H9 (cell line): Measurements from ENCODE around the gene SURF2. TPM values are rescaled to one million over a fixed set of nuclear protein-coding genes. Genes with fewer than 3 reads are reported as not detected.

Experiments
- DNase-seq: peaks from one replicate; pipeline ENCODE4 v3.0.0-alpha.2; 2017
- H2AFZ ChIP-seq: one replicate; pipeline ENCODE4 v1.6.1; 2013; ENCODE audit warnings: mild to moderate bottlenecking, low read length, control low read depth, moderate library complexity
- H2AK5ac ChIP-seq: 2 replicates; pipeline ENCODE4 v1.6.1; 2013; ENCODE audit warnings: low read length, control low read depth, mixed read lengths; ENCODE audit not compliant: insufficient read length
- H2BK120ac ChIP-seq: one replicate; pipeline ENCODE4 v1.6.1; 2013; ENCODE audit warnings: low read depth, mild to moderate bottlenecking, low read length, control low read depth, inconsistent platforms; ENCODE audit not compliant: poor library complexity, severe bottlenecking
- H2BK12ac ChIP-seq: 2 replicates; pipeline ENCODE4 v1.6.1; 2013; ENCODE audit warnings: low read length, control low read depth, mixed read lengths, low read depth; ENCODE audit not compliant: insufficient read length
- H2BK15ac ChIP-seq: 2 replicates; pipeline ENCODE4 v1.6.1; 2013; ENCODE audit warnings: low read depth, low read length, control low read depth
- H2BK20ac ChIP-seq: one replicate; pipeline ENCODE4 v1.6.1; 2013; ENCODE audit warnings: low read depth, mild to moderate bottlenecking, low read length, control low read depth, inconsistent platforms; ENCODE audit not compliant: poor library complexity, severe bottlenecking
- H2BK5ac ChIP-seq: 2 replicates; pipeline ENCODE4 v1.6.1; 2013; ENCODE audit warnings: low read length, control low read depth, mixed read lengths; ENCODE audit not compliant: insufficient read length
- H3K14ac ChIP-seq: 2 replicates; pipeline ENCODE4 v1.6.1; 2013; ENCODE audit warnings: low read length, control low read depth; ENCODE audit not compliant: insufficient read depth
- H3K18ac ChIP-seq: 2 replicates; pipeline ENCODE4 v1.6.1; 2013; ENCODE audit warnings: low read depth, mild to moderate bottlenecking, mixed read lengths, low read length, control low read depth; ENCODE audit not compliant: insufficient read length
- H3K23ac ChIP-seq: 2 replicates; pipeline ENCODE4 v1.6.1; 2013; ENCODE audit warnings: low read length, control low read depth, mixed read lengths, low read depth; ENCODE audit not compliant: insufficient read length
- H3K23me2 ChIP-seq: 2 replicates; pipeline ENCODE4 v1.6.1; 2013; ENCODE audit warnings: low read depth, mild to moderate bottlenecking, mixed read lengths, low read length, control low read depth; ENCODE audit not compliant: insufficient read length, poor library complexity, severe bottlenecking
- H3K27ac ChIP-seq: 2 replicates; pipeline ENCODE4 v1.5.1; 2013; ENCODE audit warnings: low read length, control low read depth, mixed read lengths, low read depth; ENCODE audit not compliant: insufficient read length
- H3K27me3 ChIP-seq: 2 replicates; pipeline ENCODE4 v1.6.1; 2013; ENCODE audit warnings: low read length, control low read depth, inconsistent platforms; ENCODE audit not compliant: insufficient read depth
- H3K4ac ChIP-seq: 2 replicates; pipeline ENCODE4 v1.6.1; 2013; ENCODE audit warnings: low read depth, mild to moderate bottlenecking, control low read depth, inconsistent platforms, low read length, moderate library complexity
- H3K4me1 ChIP-seq: 2 replicates; pipeline ENCODE4 v1.6.1; 2013; ENCODE audit warnings: low read length, control low read depth, inconsistent platforms; ENCODE audit not compliant: insufficient read depth
- H3K4me2 ChIP-seq: 2 replicates; pipeline ENCODE4 v1.6.1; 2013; ENCODE audit warnings: low read length, control low read depth, mixed read lengths; ENCODE audit not compliant: insufficient read length, insufficient read depth
- H3K56ac ChIP-seq: 2 replicates; pipeline ENCODE4 v1.6.1; 2013; ENCODE audit warnings: low read depth, mild to moderate bottlenecking, mixed read lengths, low read length, control low read depth; ENCODE audit not compliant: insufficient read length
- H3K79me1 ChIP-seq: 2 replicates; pipeline ENCODE4 v1.6.1; 2013; ENCODE audit warnings: low read depth, mild to moderate bottlenecking, moderate library complexity, low read length, control low read depth, inconsistent platforms; ENCODE audit not compliant: insufficient read depth, poor library complexity, severe bottlenecking
- H3K79me2 ChIP-seq: 2 replicates; pipeline ENCODE4 v1.6.1; 2013; ENCODE audit warnings: low read length, control low read depth, inconsistent platforms; ENCODE audit not compliant: insufficient read depth
- H3K9ac ChIP-seq: 2 replicates; pipeline ENCODE4 v1.6.1; 2013; ENCODE audit warnings: low read length, control low read depth, mixed read lengths; ENCODE audit not compliant: insufficient read length; ENCODE audit errors: extremely low read depth
- H3K9me3 ChIP-seq: one replicate; pipeline ENCODE4 v1.6.1; 2013; ENCODE audit warnings: low read depth, low read length, inconsistent platforms; ENCODE audit not compliant: control insufficient read depth
- H3T11ph ChIP-seq: one replicate; pipeline ENCODE4 v1.6.1; 2013; ENCODE audit warnings: mild to moderate bottlenecking, low read length, control low read depth, inconsistent platforms
- H4K20me1 ChIP-seq: one replicate; pipeline ENCODE4 v1.6.1; 2013; ENCODE audit not compliant: control insufficient read depth, insufficient read length, insufficient read depth
- H4K5ac ChIP-seq: 2 replicates; pipeline ENCODE4 v1.6.1; 2013; ENCODE audit warnings: low read depth, mild to moderate bottlenecking, mixed read lengths, low read length, control low read depth; ENCODE audit not compliant: insufficient read length
- H4K8ac ChIP-seq: replicated peaks from 2 replicates; pipeline ENCODE4 v1.6.1; 2013; ENCODE audit warnings: low read length, control low read depth, mixed read lengths, low read depth; ENCODE audit not compliant: insufficient read length
- H4K91ac ChIP-seq: 2 replicates; pipeline ENCODE4 v1.6.1; 2013; ENCODE audit warnings: low read depth, mild to moderate bottlenecking, moderate library complexity, mixed read lengths, low read length, control low read depth; ENCODE audit not compliant: insufficient read length
- H3K27ac Mint-ChIP-seq, 3 experiments: 2 replicates in 2 of 3; 3 replicates in 1 of 3; pipeline ENCODE4 v1.8.0; 2020 to 2021; ENCODE audit warnings: mixed read lengths in 3 of 3, mild to moderate bottlenecking in 1 of 3, moderate library complexity in 1 of 3
- H3K27me3 Mint-ChIP-seq: 2 replicates; pipeline ENCODE4 v1.8.0; 2021; ENCODE audit warnings: low read depth, mild to moderate bottlenecking, moderate library complexity, mixed read lengths
- H3K36me3 Mint-ChIP-seq, 3 experiments: 2 replicates in 2 of 3; 3 replicates in 1 of 3; pipeline ENCODE4 v1.8.0; 2020 to 2021; ENCODE audit warnings: low read depth in 3 of 3, mixed read lengths in 3 of 3; ENCODE audit not compliant: insufficient read depth in 1 of 3
- H3K4me1 Mint-ChIP-seq, 2 experiments: 2 replicates each; pipeline ENCODE4 v1.8.0; 2020; ENCODE audit warnings: mixed read lengths in 2 of 2
- H3K4me3 Mint-ChIP-seq, 2 experiments: 2 replicates in 1 of 2; 3 replicates in 1 of 2; pipeline ENCODE4 v1.8.0; 2020 to 2021; ENCODE audit warnings: mild to moderate bottlenecking in 2 of 2, mixed read lengths in 2 of 2, moderate library complexity in 1 of 2
- H3K9me3 Mint-ChIP-seq, 2 experiments: 2 replicates in 1 of 2; 3 replicates in 1 of 2; pipeline ENCODE4 v1.8.0; 2020; ENCODE audit warnings: mild to moderate bottlenecking in 2 of 2, mixed read lengths in 2 of 2, moderate library complexity in 1 of 2
- CTCF ChIP-seq: fragments of 200-600 bp; sonication (generic); conservative IDR thresholded peaks from 3 replicates; pipeline ENCODE4 v1.8.0; 2021; ENCODE audit warnings: antibody characterized with exemption, mild to moderate bottlenecking
- WGBS: extraction: QIAGEN DNeasy Blood & Tissue Kit; methylation state at CpG from one replicate; pipeline ENCODE4 v1.1.7; 2013; ENCODE audit warnings: missing lambda C conversion rate, low lambda C conversion rate, mixed read lengths; ENCODE audit not compliant: insufficient read length; ENCODE audit errors: extremely low coverage; 5-methylcytosine and 5-hydroxymethylcytosine counted together
- total RNA-seq: library from RNA; stranded (reverse); gene quantifications from 2 replicates; pipeline ENCODE4 v1.2.1, GENCODE V29; 2021

The SURF2 gene
- total RNA-seq, 1 experiment from 2014 or later, result 44.4 TPM

- Histone ChIP-seq H3K4me2 (no peak overlapping the region), H2AFZ (no peak overlapping the region), H2AK5ac (no peak overlapping the region), H3K9me3 (no peaks in the 10 kb centered on the region), H3K23ac (no peak overlapping the region), H2BK120ac (no peak overlapping the region), H3K23me2 (peaks cover 3% of the 10 kb centered on the region), H3K9ac (no peak overlapping the region), H4K20me1 (no peaks in the 10 kb centered on the region), H4K91ac (no peak overlapping the region), H2BK20ac (no peak overlapping the region), H4K8ac (no peak overlapping the region), H3K79me1 (peaks cover 34% of the 10 kb centered on the region), H3T11ph (no peak overlapping the region), H3K18ac (no peak overlapping the region), H3K27ac (no peak overlapping the region), H3K4me1 (no peaks in the 10 kb centered on the region), H3K14ac (no peak overlapping the region), H3K27me3 (no peaks in the 10 kb centered on the region), H2BK15ac (no peak overlapping the region), H3K79me2 (peaks cover 59% of the 10 kb centered on the region; the same call in 1 of the 2 replicates), H4K5ac (no peak overlapping the region), H3K56ac (no peak overlapping the region), H2BK12ac (no peak overlapping the region), H3K4ac (no peak overlapping the region), H2BK5ac (no peak overlapping the region)
- Mint-ChIP-seq H3K27ac (no peak overlapping the region; a peak in 1 of 7 replicates), H3K4me1 (peaks cover 9 to 11% of the 10 kb centered on the region in 2 experiments), H3K4me3 (no peak overlapping the region), H3K27me3 (no peaks in the 10 kb centered on the region), H3K36me3 (peaks cover 27 to 78% (median 62%) of the 10 kb centered on the region in 3 experiments; a peak in 6 of 7 replicates), H3K9me3 (no peaks in the 10 kb centered on the region)
- no peak for TF ChIP-seq CTCF
- no peak for DNase-seq
- WGBS, result no CpG with 5 or more reads among the region's 7 CpGs
Observed at GRCh38 chr9:133369933-133370332, 13.6 kb downstream of the SURF2 start.
